Measurements from ENCODE around the gene MAP2K7.
"Not testable (repeated sequence)": the region's sequence is repeated elsewhere in the genome, so short reads cannot be mapped to it uniquely, and the experiment has no call there.

The MAP2K7 gene

DNA sequence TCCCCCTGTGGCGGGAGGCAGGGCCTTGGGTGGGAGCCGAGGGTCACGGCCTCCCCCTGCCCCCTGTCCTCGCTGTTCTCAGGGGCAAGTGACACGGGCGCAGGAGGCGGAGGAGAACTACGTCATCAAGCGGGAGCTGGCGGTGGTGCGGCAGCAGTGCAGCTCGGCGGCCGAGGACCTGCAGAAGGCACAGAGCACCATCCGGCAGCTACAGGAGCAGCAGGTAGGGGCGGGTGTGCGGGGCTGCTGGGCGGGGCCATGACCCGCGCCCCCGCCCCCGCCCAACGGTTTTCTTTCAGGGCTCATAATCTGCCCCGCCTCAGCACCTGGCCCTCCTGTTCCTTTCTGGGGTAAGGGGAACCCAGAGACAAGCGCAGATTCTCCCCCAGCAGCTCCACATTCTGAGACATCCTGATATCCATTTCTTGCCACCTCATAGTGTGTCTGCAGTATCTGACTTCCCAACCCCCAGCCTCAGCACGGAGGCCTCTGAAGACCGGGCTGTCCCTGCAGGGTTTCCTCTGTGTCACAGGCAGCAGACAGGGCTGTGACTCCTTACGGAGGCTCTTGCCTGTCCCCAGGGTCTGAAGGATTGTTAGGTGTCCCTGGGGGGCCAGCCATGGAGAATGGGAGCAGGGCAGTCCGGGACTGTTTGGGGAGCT, 45.4 kb upstream of the MAP2K7 start:
- DNase-seq (ENCODE audit: low read depth): no peak
- no peak overlapping the region for H3K4me3 ChIP-seq (ENCODE audit: control insufficient read depth, low read depth, low read length)
- TF ChIP-seq, protein P1, sequence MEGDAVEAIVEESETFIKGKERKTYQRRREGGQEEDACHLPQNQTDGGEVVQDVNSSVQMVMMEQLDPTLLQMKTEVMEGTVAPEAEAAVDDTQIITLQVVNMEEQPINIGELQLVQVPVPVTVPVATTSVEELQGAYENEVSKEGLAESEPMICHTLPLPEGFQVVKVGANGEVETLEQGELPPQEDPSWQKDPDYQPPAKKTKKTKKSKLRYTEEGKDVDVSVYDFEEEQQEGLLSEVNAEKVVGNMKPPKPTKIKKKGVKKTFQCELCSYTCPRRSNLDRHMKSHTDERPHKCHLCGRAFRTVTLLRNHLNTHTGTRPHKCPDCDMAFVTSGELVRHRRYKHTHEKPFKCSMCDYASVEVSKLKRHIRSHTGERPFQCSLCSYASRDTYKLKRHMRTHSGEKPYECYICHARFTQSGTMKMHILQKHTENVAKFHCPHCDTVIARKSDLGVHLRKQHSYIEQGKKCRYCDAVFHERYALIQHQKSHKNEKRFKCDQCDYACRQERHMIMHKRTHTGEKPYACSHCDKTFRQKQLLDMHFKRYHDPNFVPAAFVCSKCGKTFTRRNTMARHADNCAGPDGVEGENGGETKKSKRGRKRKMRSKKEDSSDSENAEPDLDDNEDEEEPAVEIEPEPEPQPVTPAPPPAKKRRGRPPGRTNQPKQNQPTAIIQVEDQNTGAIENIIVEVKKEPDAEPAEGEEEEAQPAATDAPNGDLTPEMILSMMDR (IDR thresholded peaks at IDR 0.05; ENCODE audit: control insufficient read depth, insufficient read depth, low read depth, low read length, missing control alignments): no peak

DNA sequence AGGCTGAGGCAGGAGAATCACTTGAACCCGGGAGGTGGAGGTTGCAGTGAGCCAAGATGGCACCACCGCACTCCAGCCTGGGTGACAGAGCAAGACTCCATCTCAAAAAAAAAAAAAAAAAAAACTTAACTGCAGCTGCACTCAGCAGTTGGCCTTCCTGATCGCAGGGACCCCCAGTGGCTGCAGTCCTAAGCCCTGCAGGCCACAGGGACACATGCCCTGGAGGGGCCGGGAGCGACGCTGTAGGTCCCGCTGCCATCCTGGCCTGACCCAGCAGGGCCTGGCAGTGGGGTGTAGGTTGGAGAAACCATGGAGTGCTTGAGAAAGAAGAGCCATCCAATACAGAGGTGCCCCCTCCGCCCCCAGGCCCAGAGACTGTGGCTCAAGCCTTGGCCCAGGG, 44.6 kb upstream of the MAP2K7 start:
- DNase-seq (ENCODE audit: low read depth); H3K4me3 ChIP-seq (ENCODE audit: control insufficient read depth, low read depth, low read length): not testable (repeated sequence)

DNA sequence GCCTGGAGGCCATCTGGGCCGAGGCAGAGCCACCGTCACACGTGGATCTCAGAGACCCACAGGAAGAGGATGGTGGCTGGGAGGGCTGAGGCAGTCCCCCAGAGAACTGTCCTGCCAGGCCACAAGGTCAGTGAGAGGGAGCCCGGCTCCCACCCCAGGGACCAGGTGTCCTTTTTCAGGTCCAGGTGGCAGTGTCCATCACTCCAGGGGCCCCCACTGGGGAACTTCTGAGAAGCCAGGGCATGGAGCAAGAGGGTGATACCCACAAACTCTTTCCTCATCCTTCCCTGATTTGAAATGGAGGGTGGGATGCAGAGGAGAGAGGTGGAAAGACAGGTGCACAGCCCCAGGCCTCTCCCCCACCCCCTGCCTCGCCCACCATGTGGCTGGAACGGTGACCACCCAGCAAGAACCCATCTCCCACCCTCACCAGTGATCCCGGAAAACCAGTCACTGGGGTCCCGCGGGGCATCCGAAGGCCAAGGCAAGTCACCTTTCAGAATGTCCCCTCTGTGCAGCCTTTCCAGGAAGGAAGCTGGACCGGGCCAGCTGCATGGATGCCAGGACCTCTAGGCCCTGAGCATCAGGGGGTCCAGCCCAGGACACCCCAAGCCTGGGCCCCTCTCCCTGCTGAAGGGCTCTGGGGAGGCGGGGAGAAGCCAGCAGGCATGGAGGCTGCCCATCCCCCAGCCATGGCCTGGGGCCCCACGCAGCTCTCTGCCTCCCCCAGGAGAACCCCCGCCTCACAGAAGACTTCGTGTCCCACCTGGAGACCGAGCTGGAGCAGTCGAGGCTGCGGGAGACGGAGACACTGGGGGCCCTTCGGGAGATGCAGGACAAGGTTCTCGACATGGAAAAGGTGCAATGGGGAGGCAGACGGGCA, 43.6 kb upstream of the MAP2K7 start:
- no peak overlapping the region for H3K4me3 ChIP-seq (ENCODE audit: control insufficient read depth, low read depth, low read length)
- DNase-seq (ENCODE audit: low read depth): no peak
- TF ChIP-seq, protein P1 (IDR thresholded peaks at IDR 0.05; ENCODE audit: control insufficient read depth, insufficient read depth, low read depth, low read length, missing control alignments): no peak

DNA sequence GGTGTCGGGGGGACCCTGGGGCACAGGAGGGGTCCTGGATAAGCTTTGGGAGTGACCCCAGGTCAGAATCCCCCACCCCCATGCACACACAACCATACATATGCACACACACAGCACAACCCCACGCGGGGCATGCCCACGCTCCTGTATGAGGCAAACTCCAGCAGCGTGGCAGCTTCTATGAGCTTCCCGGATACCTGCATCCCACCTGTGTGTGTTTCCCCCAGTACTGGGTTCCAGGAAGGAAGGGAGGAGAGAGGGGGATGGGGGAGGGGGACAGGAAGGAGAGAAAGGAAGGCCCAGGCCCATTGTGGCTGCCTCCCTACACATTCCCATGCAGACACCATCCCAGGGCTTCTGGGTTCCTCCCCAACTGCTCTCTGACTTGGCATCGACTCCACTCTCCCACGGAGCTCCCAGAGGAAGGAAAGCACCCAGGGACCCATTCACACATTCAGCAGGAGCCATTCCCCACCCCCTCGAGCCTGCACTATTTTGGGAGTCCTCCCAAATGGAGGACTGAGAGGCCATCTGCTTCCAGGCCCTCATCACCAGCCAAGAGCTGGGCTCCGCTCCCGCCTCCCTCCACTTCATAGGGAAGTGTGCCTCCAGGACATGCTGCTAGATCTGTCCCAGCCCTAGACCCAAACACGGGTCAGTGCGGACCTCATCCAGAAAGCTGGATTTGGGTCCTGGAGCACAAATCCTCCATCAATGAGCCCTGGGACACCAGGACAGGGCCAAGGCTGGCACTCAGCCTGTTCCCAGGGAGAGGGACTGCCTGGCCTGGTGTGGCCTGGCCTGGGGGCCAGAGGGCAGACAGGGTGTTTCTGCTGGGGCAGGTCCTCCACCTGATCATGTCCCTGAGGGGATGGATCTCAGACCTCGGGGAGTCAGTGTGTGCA, 42.7 kb upstream of the MAP2K7 start:
- DNase-seq (ENCODE audit: low read depth): no peak
- TF ChIP-seq, protein P1 (IDR thresholded peaks at IDR 0.05; ENCODE audit: control insufficient read depth, insufficient read depth, low read depth, low read length, missing control alignments): no peak
- no peak overlapping the region for H3K4me3 ChIP-seq (ENCODE audit: control insufficient read depth, low read depth, low read length)

DNA sequence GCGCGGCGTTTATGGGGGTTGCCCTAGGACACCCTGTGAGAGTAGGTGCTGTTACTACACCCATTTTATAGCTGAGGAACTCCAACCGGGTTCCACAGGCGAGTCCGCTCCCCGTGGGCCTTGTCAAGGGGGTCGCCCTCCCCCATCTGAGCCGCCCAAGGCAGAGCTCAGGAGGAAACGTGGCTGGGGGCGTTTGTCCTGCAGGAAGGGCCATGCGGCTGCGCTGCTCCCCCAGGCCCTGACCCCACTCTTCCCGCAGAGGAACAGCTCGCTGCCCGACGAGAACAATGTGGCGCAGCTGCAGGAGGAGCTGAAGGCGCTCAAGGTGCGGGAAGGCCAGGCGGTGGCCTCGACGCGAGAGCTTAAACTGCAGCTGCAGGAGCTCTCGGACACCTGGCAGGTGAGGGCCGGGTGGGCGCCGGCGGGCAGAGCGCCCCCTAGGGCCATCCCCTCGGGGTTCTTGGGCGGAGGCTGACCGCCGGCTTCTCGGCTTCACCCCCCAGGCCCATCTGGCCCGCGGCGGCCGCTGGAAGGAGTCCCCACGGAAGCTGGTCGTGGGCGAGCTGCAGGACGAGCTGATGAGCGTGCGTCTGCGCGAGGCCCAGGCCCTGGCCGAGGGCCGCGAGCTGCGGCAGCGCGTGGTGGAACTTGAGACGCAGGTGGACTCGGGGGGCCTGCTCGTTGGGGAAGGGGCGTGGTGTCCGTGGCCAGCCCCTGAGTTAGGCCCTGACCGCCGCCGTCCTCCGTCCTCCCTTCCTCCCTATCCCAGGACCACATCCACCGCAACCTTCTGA, 41.9 kb upstream of the MAP2K7 start:
- no peak for DNase-seq (ENCODE audit: low read depth)
- no peak overlapping the region for H3K4me3 ChIP-seq (ENCODE audit: control insufficient read depth, low read depth, low read length)

DNA sequence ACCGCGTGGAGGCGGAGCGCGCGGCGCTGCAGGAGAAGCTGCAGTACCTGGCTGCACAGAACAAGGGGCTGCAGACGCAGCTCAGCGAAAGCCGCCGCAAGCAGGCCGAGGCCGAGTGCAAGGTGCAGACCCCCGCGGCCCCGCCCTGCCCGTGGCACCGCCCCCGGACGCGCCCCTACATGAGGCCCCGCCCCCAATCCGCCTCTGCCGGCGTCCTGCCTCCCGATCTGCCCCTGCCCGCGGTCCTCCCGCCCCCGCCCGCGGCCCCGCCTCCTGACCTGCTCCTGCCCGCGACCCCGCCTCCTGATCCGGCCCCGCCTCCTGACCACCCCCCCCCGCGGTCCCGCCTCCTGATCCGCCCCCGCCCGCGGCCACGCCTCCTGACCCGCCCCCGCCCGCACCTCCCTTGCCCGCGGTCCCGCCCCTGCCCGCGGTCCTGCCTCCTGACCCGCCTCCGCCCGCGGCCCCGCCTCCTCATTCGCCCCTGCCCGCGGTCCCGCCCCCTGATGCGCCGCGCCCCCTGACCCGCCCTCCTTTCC, 41.2 kb upstream of the MAP2K7 start:
- DNase-seq (ENCODE audit: low read depth): no peak
- no peak overlapping the region for H3K4me3 ChIP-seq (ENCODE audit: control insufficient read depth, low read depth, low read length)
- TF ChIP-seq, protein P1 (IDR thresholded peaks at IDR 0.05; ENCODE audit: control insufficient read depth, insufficient read depth, low read depth, low read length, missing control alignments): no peak

More for the DNA sequence above, 41.9 kb upstream of the MAP2K7 start:
- TF ChIP-seq, protein P1 (IDR thresholded peaks at IDR 0.05; ENCODE audit: control insufficient read depth, insufficient read depth, low read depth, low read length, missing control alignments): no peak

Data from AG09309 (cell line).